Immature natural killer cell (primary cell): ENCODE measurements around the gene TIPIN. TPM values are rescaled to one million over a fixed set of nuclear protein-coding genes. Genes with fewer than 3 reads are reported as not detected.
A peak's percentile ranks its signal among the peaks of the same experiment; 100 is the strongest.

Experiments
- DNase-seq, 3 donors: peaks; one replicate each; pipeline ENCODE4 v3.0.0; 2022; ENCODE audit warnings: mixed read lengths in 1 of 3
- H3K27ac Mint-ChIP-seq, 6 donors: one replicate each; pipeline ENCODE4 v1.8.0; 2020; ENCODE audit warnings: mixed read lengths in 6 of 6, mild to moderate bottlenecking in 5 of 6, inconsistent platforms in 4 of 6, moderate library complexity in 3 of 6
- H3K27me3 Mint-ChIP-seq, 3 donors: one replicate each; pipeline ENCODE4 v1.8.0; 2020 to 2021; ENCODE audit warnings: low read depth in 3 of 3, mild to moderate bottlenecking in 3 of 3, mixed read lengths in 3 of 3, moderate library complexity in 3 of 3, inconsistent platforms in 1 of 3
- H3K36me3 Mint-ChIP-seq, 3 donors: one replicate each; pipeline ENCODE4 v1.8.0; 2020; ENCODE audit warnings: mixed read lengths in 3 of 3, inconsistent platforms in 2 of 3, mild to moderate bottlenecking in 2 of 3
- H3K4me1 Mint-ChIP-seq, 2 donors: one replicate each; pipeline ENCODE4 v1.8.0; 2020; ENCODE audit warnings: inconsistent platforms in 2 of 2, mild to moderate bottlenecking in 2 of 2, mixed read lengths in 2 of 2, moderate library complexity in 1 of 2
- H3K4me3 Mint-ChIP-seq, 5 donors: one replicate each; pipeline ENCODE4 v1.8.0; 2020; ENCODE audit warnings: mild to moderate bottlenecking in 5 of 5, mixed read lengths in 5 of 5, inconsistent platforms in 3 of 5, moderate library complexity in 3 of 5
- H3K9me3 Mint-ChIP-seq, 6 donors: one replicate each; pipeline ENCODE4 v1.8.0; 2020; ENCODE audit warnings: mild to moderate bottlenecking in 6 of 6, mixed read lengths in 6 of 6, inconsistent platforms in 4 of 6, moderate library complexity in 3 of 6
- polyA plus RNA-seq, 3 donors: library from polyadenylated mRNA; unstranded; fragments of 300-500 nt; fragmentation: Illumina TruSeq; gene quantifications; one replicate each; pipeline ENCODE4 v1.2.3, GENCODE V29; 2021

The TIPIN gene, protein sequence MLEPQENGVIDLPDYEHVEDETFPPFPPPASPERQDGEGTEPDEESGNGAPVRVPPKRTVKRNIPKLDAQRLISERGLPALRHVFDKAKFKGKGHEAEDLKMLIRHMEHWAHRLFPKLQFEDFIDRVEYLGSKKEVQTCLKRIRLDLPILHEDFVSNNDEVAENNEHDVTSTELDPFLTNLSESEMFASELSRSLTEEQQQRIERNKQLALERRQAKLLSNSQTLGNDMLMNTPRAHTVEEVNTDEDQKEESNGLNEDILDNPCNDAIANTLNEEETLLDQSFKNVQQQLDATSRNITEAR
- 10 to 100 TPM in 1 of 3 donors, 1 to 10 TPM in 2; 4.0 to 10.2 (median 7.2) TPM for polyA plus RNA-seq

DNA sequence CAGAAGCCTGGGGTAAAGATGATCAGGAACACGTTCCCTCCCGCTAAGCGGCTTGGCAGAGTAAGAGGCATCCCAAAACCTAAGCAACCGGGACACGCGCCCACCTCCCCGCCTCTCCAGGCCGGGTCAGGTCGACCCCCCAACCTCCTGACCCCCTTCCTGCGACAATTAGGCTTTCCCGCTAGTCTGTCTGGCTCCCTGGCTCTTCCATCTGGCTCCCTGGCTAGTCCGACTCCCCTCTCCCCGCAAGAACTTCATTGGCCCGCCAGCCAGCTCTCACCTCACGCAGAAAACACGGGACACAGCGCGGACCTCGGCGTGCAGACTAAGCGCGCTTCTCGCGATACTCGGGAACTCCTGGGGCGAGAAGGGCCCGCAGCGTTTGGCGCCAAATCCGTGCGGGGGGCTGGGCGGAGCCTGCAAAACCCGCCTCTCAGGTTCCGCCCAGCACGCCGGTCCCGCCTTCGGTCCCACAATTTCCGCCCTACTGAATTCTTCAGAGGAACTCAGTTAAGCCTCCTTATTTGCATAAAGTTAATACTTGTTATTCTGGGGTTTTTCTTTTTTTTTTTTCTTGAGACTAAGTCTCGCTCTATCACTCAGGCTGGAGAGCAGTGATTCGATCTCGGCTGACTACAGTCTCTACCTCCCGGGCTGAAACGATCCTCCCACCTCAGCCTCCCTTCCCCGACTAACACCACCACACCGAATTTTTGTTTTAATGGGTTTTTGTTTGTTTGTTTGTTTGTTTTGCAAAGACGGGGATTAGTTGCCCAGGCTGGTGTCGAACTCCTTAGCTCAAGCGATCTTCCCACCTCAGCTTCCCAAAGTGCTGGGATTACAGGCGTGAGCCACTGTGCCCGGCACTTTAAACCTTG, at the start of gene TIPIN:
TIPIN (minus strand) TSS at position 327 of the 878 bp plus-strand sequence. CDS start 3,738 bp downstream, outside the sequence.
- Mint-ChIP-seq H3K4me1 (peaks cover 15 to 17% of the 10 kb centered on the region in 2 donors), H3K27ac (peak within 1 kb of the TSS; percentile 83 to 97 (median 94)), H3K4me3 (peak within 1 kb of the TSS; percentile 95 to 99 (median 96)), H3K36me3 (peaks cover 0 to 4% (median 0%) of the 10 kb centered on the region in 3 donors), H3K27me3 (peaks cover 4 to 8% (median 5%) of the 10 kb centered on the region in 3 donors), H3K9me3 (no peaks in the 10 kb centered on the region)
- DNase-seq, result peak; percentile 95

DNA sequence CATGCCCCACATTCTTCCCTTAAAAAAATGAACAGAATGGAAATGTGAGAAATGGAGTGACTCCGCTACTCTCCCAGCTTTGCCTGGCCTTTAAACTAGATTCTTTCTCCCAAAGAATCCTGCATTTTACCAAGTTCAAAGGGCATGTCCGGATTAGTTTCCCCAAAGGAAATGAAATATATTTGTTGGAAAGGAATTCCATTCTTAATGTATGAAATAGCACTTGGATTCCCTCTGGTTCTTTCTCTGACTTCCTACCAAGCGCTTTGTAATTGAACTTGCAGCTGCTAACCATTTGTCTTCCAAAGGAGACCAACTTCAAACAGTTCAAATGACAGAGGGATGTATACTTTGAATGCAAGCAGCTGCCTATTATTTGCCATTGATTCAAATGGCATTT, 49.1 kb upstream of the TIPIN start:
- no peak for DNase-seq
- no peaks in the 10 kb centered on the region for H3K9me3 Mint-ChIP-seq
- H3K27me3 Mint-ChIP-seq, result peaks cover 0 to 3% (median 0%) of the 10 kb centered on the region in 3 donors
- H3K36me3 Mint-ChIP-seq, result no peaks in the 10 kb centered on the region
- H3K4me3 Mint-ChIP-seq, result no peak overlapping the region
- H3K27ac Mint-ChIP-seq, result no peak overlapping the region
- H3K4me1 Mint-ChIP-seq, result peaks cover 88 to 96% of the 10 kb centered on the region in 2 donors

DNA sequence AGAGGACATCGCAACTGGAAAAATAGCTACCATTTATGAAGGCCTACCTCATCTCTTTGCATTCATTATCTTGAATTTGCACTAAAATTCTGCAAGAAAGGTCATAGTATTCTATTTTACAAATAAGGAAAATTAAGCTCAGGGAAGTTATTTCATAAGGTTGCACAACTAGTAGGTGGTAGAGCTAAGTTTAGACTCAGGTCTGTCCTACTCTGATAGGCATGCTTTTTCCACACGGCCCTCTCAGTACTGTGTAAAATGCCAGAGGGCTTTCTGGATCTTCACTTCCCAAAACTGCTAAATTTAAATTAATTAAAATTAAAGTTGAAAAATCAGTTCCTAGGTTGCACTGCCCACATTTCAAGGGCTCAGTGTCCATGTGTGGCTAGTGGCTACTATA, 48.5 kb upstream of the TIPIN start:
- H3K9me3 Mint-ChIP-seq, result no peaks in the 10 kb centered on the region
- H3K4me1 Mint-ChIP-seq, result peaks cover 83 to 96% of the 10 kb centered on the region in 2 donors
- no peak for DNase-seq
- peak overlapping the region in 3 of 6 donors; percentile 19 to 72 (median 60) for H3K27ac Mint-ChIP-seq
- peak overlapping the region in 2 of 5 donors; percentile 25 to 60 for H3K4me3 Mint-ChIP-seq
- peaks cover 0 to 3% (median 1%) of the 10 kb centered on the region in 3 donors for H3K27me3 Mint-ChIP-seq
- H3K36me3 Mint-ChIP-seq, result no peaks in the 10 kb centered on the region

DNA sequence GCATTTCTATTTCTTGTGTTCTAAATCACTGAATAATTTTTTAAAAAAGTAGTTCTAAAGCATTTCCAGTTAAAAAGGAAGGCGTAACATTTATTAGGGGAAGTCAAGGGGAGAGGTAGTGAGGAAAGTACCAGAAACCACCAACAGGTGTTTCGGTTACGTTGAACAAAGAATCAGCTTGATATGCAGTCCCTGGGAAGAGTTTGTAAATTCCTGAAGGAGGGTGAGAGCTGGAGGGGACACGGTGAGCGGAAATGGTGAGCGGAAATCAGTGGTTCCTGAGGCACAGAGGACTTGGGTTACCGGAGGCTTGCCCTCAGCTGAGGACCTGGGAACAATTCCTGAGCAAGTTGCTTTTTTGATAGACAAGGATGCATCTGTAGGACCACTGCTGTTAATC, 48.0 kb upstream of the TIPIN start:
- H3K36me3 Mint-ChIP-seq, result no peaks in the 10 kb centered on the region
- peak overlapping the region in 4 of 6 donors; percentile 20 to 72 (median 47) for H3K27ac Mint-ChIP-seq
- peaks cover 0 to 3% (median 1%) of the 10 kb centered on the region in 3 donors for H3K27me3 Mint-ChIP-seq
- H3K4me3 Mint-ChIP-seq, result peak overlapping the region in 4 of 5 donors; percentile 25 to 60 (median 42)
- peaks cover 79 to 91% of the 10 kb centered on the region in 2 donors for H3K4me1 Mint-ChIP-seq
- no peak for DNase-seq
- no peaks in the 10 kb centered on the region for H3K9me3 Mint-ChIP-seq

DNA sequence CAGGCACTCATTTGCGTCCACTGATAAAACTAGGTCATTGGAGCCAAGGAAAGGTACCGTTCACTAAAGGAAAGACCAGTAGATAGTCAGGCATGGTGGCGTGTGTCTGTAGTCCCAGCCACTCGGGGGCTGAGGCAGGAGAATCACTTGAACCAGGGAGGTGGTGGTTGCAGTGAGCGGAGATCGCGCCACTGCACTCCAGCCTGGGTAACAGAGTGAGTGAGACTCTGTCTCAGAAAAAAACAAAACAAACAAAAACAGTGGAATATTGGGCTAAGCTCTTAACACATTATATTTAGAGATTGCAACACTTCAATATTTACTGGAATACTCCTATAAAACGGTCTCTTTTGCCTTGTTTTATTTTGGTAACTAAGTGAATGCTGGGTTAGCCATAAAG, 47.6 kb upstream of the TIPIN start:
- Mint-ChIP-seq H3K9me3 (no peaks in the 10 kb centered on the region), H3K27ac (peak overlapping the region in 4 of 6 donors; percentile 20 to 72 (median 47)), H3K27me3 (peaks cover 0 to 3% (median 1%) of the 10 kb centered on the region in 3 donors), H3K36me3 (no peaks in the 10 kb centered on the region), H3K4me1 (peaks cover 75 to 87% of the 10 kb centered on the region in 2 donors), H3K4me3 (peak overlapping the region in 2 of 5 donors; percentile 29 to 60)
- DNase-seq, result no peak

DNA sequence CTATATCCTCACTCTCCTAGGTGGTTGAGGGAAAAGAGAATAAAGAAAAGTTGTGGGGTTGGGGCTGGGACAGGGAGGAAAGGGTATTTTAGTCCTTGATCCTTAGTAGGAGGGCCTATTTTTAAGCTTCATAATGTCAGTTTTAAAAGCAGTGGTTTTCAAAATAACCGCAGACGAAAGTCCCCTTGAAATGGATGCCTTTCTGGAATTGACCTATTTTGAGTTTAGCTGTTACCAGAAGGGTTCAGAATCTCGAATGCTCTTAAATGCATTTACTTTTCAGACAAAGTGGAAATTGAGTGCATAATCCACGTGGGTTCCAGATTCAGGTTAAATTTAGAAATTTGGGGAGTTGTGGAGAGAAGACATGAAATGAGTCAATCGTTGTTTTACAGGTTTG, 46.8 kb upstream of the TIPIN start:
- H3K27ac Mint-ChIP-seq, result peak overlapping the region; percentile 21 to 85 (median 65)
- H3K9me3 Mint-ChIP-seq, result no peaks in the 10 kb centered on the region
- DNase-seq, result no peak
- peaks cover 67 to 79% of the 10 kb centered on the region in 2 donors for H3K4me1 Mint-ChIP-seq
- peak overlapping the region; percentile 10 to 74 (median 53) for H3K4me3 Mint-ChIP-seq
- H3K36me3 Mint-ChIP-seq, result no peaks in the 10 kb centered on the region
- H3K27me3 Mint-ChIP-seq, result peaks cover 0 to 1% (median 0%) of the 10 kb centered on the region in 3 donors

DNA sequence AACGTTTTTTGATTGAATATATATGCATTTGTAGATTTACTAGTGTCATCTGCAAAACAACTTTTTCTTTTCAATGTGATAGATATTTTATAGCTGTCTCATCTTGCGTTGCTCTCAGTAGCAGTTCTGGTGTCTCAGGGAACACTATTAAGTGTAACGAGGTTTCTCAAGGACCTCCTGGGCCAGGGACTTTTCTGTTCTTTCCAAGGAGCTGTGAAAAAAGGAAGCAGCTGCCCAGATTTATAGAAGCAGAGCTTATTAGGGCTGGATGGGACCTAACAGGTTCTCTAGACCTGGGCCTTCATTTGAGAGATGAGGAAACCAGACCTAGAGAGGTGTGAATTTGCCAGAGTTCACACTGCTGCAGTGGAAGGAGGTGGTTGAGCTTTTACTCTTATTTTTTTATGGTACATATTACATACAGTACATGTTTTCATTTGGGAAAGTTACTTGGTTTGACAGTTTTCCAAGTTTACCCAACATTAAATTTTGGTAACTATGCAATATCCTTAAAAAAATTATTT, 46.3 kb upstream of the TIPIN start:
- H3K9me3 Mint-ChIP-seq, result no peaks in the 10 kb centered on the region
- no peaks in the 10 kb centered on the region for H3K36me3 Mint-ChIP-seq
- peak overlapping the region; percentile 10 to 74 (median 43) for H3K4me3 Mint-ChIP-seq
- H3K4me1 Mint-ChIP-seq, result peaks cover 62 to 74% of the 10 kb centered on the region in 2 donors
- H3K27ac Mint-ChIP-seq, result peak overlapping the region; percentile 34 to 85 (median 78)
- H3K27me3 Mint-ChIP-seq, result peaks cover 0 to 2% (median 1%) of the 10 kb centered on the region in 3 donors
- peak in 2 of 3 donors; percentile 11 to 26 for DNase-seq

DNA sequence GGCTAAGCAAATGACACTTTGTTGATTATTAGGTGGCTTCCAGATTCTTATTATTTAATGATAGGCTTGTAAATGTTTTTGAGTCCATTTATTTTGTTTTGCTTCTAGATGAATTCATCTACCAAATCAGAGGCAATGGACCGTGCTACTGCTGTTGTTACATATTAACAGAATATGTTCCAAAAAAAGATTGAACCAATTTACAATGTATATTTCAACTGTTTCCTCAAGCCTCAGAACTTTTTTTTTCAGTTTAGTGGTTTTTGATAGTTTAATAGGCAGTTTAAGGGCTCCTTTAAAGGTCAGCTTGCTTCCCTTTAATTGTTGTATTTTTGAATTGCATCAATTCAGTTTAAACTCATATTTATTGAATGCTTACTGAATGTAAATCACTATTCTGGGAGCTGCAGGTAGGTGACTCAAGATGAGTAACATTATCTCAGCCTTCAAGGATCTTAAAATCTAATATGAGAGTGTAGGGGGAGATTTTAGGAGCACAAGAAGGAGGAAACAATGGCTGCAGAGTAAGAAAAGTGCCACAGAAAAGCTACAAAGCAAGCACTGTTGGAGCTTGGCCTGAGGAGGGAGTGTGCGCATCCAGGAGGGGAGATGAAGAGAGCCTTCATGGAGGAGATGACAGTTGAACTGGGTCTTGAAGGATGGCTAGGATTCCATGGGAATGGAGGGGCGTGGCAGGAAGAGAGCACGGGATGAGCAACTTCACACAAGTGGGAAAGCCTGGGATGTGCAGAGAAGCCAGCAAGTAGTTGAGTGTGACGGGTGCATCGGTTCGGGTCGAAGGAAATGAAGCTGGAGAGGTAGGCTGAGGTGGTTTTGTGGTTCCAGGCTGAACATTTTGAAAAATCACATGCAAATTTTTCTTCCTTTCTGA, 44.9 kb upstream of the TIPIN start:
- peaks cover 0 to 2% (median 1%) of the 10 kb centered on the region in 3 donors for H3K27me3 Mint-ChIP-seq
- H3K4me3 Mint-ChIP-seq, result peak overlapping the region; percentile 33 to 77 (median 77)
- H3K27ac Mint-ChIP-seq, result peak overlapping the region; percentile 34 to 93 (median 64)
- peaks cover 0 to 5% (median 0%) of the 10 kb centered on the region in 3 donors for H3K36me3 Mint-ChIP-seq
- H3K4me1 Mint-ChIP-seq, result peaks cover 52 to 67% of the 10 kb centered on the region in 2 donors
- no peaks in the 10 kb centered on the region for H3K9me3 Mint-ChIP-seq
- DNase-seq, result no peak

DNA sequence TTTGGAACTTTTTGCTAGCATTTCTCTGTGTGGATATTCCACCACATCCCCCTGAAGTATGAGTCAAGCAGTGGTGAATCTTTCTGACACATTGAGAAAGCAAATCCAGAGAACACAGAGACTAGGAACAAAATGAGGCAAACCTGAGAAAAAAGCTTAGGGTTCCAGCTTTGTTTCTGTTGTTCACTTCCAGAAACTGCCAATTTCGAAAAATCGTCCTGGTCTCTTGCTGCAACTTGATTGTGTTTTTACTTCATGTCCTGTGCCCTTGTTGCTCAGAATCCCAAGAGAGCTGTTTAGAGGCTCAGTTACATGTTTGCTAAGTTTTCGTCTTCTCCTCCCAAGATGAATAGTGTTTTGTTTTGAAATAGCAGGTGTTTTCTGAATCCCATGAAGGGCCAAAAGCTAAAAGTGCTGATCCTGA, 43.9 kb upstream of the TIPIN start:
- Mint-ChIP-seq H3K27me3 (peaks cover 0 to 3% (median 2%) of the 10 kb centered on the region in 3 donors), H3K36me3 (peaks cover 0 to 5% (median 0%) of the 10 kb centered on the region in 3 donors), H3K27ac (peak overlapping the region in 3 of 6 donors; percentile 2 to 41 (median 34)), H3K4me1 (peaks cover 51 to 66% of the 10 kb centered on the region in 2 donors), H3K4me3 (no peak overlapping the region), H3K9me3 (no peaks in the 10 kb centered on the region)
- no peak for DNase-seq

DNA sequence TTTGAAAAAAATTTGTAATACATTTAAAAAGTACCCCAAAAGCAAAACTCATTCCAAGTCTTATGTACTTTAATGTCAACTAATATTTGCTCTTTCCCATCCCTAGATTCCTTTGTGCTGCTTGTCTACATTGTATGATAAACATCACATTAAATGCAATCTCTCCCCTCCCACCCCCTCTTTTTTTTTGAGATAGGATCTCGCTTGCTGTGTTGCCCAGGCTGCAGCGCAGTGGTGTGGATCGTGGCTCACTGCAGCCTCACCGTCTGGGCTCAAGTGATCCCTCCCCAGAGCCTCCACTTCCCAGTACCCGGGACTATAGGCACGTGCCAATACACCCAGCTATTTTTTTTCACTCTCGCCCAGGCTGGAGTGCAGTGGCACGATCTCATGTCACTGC, 42.8 kb upstream of the TIPIN start:
- no peak for DNase-seq

DNA sequence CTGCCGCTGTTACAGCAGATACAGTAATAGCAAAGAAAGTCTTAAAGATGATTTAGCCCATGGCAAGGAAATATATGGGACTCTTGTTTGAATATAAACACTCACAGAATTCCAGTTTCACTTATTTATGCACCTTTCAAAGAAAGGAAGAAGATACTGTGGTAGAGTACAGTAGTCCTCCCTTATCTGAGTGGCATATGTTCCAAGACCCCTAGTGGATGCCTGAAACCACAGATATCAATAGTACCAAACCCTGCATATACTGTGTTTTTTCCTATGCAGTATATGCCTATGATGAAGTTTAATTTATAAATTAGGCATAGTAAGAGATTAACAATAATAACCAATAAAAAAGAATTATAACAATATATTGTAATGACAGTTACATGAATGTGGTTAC, 38.4 kb upstream of the TIPIN start:
- Mint-ChIP-seq H3K4me1 (peaks cover 51 to 65% of the 10 kb centered on the region in 2 donors), H3K27me3 (peaks cover 0 to 2% (median 1%) of the 10 kb centered on the region in 3 donors), H3K27ac (peak overlapping the region in 2 of 6 donors; percentile 9 to 46), H3K36me3 (peaks cover 0 to 9% (median 0%) of the 10 kb centered on the region in 3 donors), H3K9me3 (no peaks in the 10 kb centered on the region), H3K4me3 (peak overlapping the region in 1 of 5 donors; percentile 7)
- no peak for DNase-seq

More for the DNA sequence above, 42.8 kb upstream of the TIPIN start:
- Mint-ChIP-seq H3K4me3 (no peak overlapping the region), H3K4me1 (peaks cover 51 to 69% of the 10 kb centered on the region in 2 donors), H3K27ac (no peak overlapping the region), H3K36me3 (peaks cover 0 to 5% (median 0%) of the 10 kb centered on the region in 3 donors), H3K9me3 (no peaks in the 10 kb centered on the region), H3K27me3 (peaks cover 0 to 3% (median 2%) of the 10 kb centered on the region in 3 donors)

DNA sequence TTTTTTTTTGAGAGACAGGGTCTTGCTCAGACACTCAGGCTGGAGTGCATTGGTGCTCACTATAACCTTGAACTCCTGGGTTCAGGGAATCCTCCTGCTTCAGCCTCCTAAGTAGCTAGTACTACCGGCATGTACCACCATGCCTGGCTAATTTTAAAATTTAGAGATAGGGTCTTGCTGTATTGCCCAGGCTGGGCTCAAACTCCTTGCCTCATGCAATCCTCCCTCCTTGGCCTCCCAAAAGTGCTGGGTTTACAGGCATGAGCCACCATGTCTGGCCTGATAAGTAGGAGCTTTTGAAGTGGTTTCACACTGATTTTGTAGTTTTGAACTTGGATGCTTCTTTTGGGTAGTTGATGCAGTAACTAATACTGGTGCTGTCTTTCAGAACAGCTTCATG, 38.0 kb upstream of the TIPIN start:
- no peaks in the 10 kb centered on the region for H3K9me3 Mint-ChIP-seq
- H3K27ac Mint-ChIP-seq, result peak overlapping the region in 3 of 6 donors; percentile 9 to 46 (median 44)
- H3K4me3 Mint-ChIP-seq, result peak overlapping the region in 1 of 5 donors; percentile 7
- DNase-seq, result no peak
- H3K27me3 Mint-ChIP-seq, result peaks cover 0 to 3% (median 1%) of the 10 kb centered on the region in 3 donors
- H3K4me1 Mint-ChIP-seq, result peaks cover 55 to 70% of the 10 kb centered on the region in 2 donors
- peaks cover 0 to 9% (median 0%) of the 10 kb centered on the region in 3 donors for H3K36me3 Mint-ChIP-seq
